ENCODE measurements around the gene LRRC46.

The LRRC46 gene

DNA sequence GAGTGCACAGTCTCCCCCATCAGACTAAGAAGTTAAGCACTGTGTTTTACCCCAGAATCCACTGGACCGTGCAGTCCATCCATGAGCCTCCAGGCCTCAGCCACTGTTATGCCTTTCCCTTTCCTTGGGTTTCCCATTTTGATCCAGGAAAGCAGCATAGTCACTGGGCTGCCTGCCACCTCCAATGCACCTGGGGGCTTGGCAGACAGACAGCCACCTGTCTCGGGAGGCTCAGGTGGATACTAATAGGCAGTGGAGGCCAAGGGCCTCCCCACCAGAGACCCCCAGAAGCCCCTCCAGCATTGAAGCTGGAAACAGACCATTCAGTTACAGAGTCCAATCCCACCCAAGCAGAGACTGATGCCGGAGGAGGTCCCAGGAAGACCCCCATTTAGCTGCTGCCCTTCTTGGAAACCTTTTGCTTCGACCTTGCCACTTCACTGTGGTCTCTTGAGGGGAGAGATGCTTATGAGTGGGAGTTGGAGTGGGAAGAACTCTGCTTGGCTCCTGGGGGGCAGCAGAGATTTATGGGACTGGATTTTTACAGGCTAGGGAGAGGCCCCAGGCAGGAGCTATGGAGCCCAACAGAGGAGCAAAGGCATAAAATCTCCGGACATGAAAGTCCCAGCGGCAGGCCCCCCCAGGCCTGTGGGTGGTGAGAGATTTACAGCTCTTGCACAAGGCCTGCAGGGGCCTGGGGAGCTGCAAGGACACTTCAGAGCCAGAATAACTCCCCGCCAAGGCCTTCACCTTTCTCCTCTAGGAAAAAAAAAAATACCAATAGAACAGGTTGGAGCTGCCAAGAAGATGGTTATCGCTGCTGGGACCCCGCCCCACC is 52.3 kb downstream of the LRRC46 start:
- TF ChIP-seq CTCF (IDR thresholded peaks at IDR 0.05; ENCODE audit: low read depth, low read length): no peak
- TF ChIP-seq POLR2A (IDR thresholded peaks at IDR 0.05; ENCODE audit: extremely low read depth, insufficient read length): no peak
- TF ChIP-seq MAX (IDR thresholded peaks at IDR 0.05; ENCODE audit: low read depth, low read length): no peak
- TF ChIP-seq MYC (IDR thresholded peaks at IDR 0.05; ENCODE audit: low read depth, low read length): no peak
- DNase-seq (ENCODE audit: low read depth): no peak

DNA sequence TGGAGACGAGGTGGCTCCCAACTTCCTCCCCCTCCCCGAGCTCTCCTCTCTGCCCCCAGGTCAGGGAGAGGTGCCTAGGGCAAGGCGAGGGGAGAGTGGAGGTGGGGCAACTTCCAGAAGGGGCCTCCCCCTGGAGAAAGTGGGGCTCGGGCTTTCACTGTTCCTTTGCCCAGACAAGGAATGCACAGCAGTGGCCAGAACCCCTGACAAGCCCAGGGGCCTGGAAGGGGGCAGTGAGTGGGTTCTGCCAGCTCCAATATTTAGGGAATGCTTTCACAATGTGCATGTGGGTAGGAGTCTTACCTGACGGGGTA is 52.9 kb downstream of the LRRC46 start:
- no peak overlapping the region for H3K4me3 ChIP-seq (ENCODE audit: low read depth, low read length)
- TF ChIP-seq POLR2A (IDR thresholded peaks at IDR 0.05; ENCODE audit: extremely low read depth, insufficient read length) (no peak), CTCF (IDR thresholded peaks at IDR 0.05; ENCODE audit: low read depth, low read length) (no peak), MAX (IDR thresholded peaks at IDR 0.05; ENCODE audit: low read depth, low read length) (no peak), MYC (IDR thresholded peaks at IDR 0.05; ENCODE audit: low read depth, low read length) (no peak)
- no peak for DNase-seq (ENCODE audit: low read depth)

More for the DNA sequence above, 52.3 kb downstream of the LRRC46 start:
- H3K4me3 ChIP-seq (ENCODE audit: low read depth, low read length): no peak overlapping the region

DNA sequence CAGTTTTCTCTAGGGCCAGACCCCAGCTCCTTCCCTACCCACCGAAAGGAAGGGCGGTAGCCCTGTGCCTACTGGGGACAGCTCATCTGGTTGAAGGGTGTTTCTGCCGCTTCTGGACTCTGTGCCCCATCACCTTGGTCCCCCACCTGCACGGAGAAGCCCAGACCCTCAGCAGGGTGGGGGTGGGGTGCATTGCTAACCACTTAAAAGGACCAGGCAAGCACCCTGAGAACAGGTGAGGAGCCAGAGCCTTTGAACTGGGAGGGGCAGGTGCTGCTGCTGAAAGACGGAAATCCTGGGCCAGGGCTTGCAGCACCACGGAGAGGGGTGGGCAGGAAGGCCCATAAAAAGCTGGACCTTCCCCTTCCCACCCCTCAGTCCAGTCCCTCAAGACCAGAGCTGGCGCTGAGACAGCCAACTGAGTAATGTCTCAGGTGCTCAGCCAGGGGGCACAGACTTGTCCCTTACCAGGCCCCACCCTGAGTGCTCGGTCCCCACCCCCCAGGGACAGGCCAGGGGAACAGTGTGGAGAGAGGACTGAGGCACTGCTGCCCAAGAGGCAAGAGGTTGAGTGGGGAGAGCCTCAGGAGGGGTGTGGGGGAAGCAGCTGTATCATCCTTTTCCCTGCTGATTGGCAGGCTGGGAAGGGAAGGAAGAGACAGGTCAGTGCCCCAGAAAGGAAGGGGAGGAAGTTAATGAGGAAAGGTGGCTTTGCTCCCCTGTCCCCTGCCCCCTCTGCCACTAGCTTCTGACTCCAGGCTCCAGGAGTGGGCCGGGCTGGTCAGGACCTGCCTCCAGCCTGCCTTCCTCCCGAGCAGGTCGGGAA is 53.6 kb downstream of the LRRC46 start:
- DNase-seq (ENCODE audit: low read depth): no peak
- no peak overlapping the region for H3K4me3 ChIP-seq (ENCODE audit: low read depth, low read length)
- no peak for TF ChIP-seq MYC (IDR thresholded peaks at IDR 0.05; ENCODE audit: low read depth, low read length)
- TF ChIP-seq MAX (IDR thresholded peaks at IDR 0.05; ENCODE audit: low read depth, low read length): no peak
- TF ChIP-seq CTCF (IDR thresholded peaks at IDR 0.05; ENCODE audit: low read depth, low read length): no peak
- TF ChIP-seq POLR2A (IDR thresholded peaks at IDR 0.05; ENCODE audit: extremely low read depth, insufficient read length): no peak

Data from NB4 (cell line).